Measurements from ENCODE around the gene PBX1.

GRCh38 chr1:164622068-164622845 is 63.3 kb downstream of the PBX1 start:
- TF ChIP-seq EZH2phosphoT487 (IDR thresholded peaks at IDR 0.05; ENCODE audit: insufficient read depth, low read depth): no peak
- no peak for TF ChIP-seq EZH2 (IDR thresholded peaks at IDR 0.05; ENCODE audit: insufficient read depth, poor library complexity, severe bottlenecking)
